Chondrocyte (in vitro differentiated cells): ENCODE data around the gene SPATA4. TPM values are rescaled to one million over a fixed set of nuclear protein-coding genes. Genes with fewer than 3 reads are reported as not detected.

Experiments used
- DNase-seq: peaks from one replicate; pipeline ENCODE4 v3.0.0; 2021; ENCODE audit warnings: mixed read lengths, low spot score
- H3K27ac Mint-ChIP-seq: one replicate; pipeline ENCODE4 v1.8.0; 2021; ENCODE audit warnings: mild to moderate bottlenecking, moderate library complexity, mixed read lengths; ENCODE audit not compliant: unreplicated experiment
- H3K27me3 Mint-ChIP-seq: 2 replicates; pipeline ENCODE4 v1.8.0; 2021; ENCODE audit warnings: low read depth, mixed read lengths
- H3K36me3 Mint-ChIP-seq: 2 replicates; pipeline ENCODE4 v1.8.0; 2021; ENCODE audit warnings: low read depth, mixed read lengths
- H3K4me1 Mint-ChIP-seq: 2 replicates; pipeline ENCODE4 v1.8.0; 2021; ENCODE audit warnings: low read depth, mild to moderate bottlenecking, mixed read lengths
- H3K4me3 Mint-ChIP-seq: one replicate; pipeline ENCODE4 v1.8.0; 2021; ENCODE audit warnings: mild to moderate bottlenecking, moderate library complexity, mixed read lengths; ENCODE audit not compliant: unreplicated experiment
- H3K9me3 Mint-ChIP-seq: 2 replicates; pipeline ENCODE4 v1.8.0; 2021; ENCODE audit warnings: low read depth, mixed read lengths
- long read RNA-seq: library from polyadenylated mRNA; stranded (forward); transcript quantifications from one replicate; pipeline ENCODE4 v2.0.0, GENCODE V29; 2021
- total RNA-seq: library from RNA; stranded (reverse); gene quantifications from 3 replicates; pipeline ENCODE4 v1.2.1, GENCODE V29; 2021
- TF ChIP-seq, protein P1 (sequence below): fragments of 200-600 bp; sonication (generic); IDR thresholded peaks from 2 replicates; pipeline ENCODE4 v1.5.0; 2021; ENCODE audit warnings: antibody characterized with exemption, mild to moderate bottlenecking, moderate library complexity

SPATA4 gene
- total RNA-seq: 0.49 TPM in 1 of 3 replicates, not detected in the others
- long read RNA-seq: 0 reads

DNA sequence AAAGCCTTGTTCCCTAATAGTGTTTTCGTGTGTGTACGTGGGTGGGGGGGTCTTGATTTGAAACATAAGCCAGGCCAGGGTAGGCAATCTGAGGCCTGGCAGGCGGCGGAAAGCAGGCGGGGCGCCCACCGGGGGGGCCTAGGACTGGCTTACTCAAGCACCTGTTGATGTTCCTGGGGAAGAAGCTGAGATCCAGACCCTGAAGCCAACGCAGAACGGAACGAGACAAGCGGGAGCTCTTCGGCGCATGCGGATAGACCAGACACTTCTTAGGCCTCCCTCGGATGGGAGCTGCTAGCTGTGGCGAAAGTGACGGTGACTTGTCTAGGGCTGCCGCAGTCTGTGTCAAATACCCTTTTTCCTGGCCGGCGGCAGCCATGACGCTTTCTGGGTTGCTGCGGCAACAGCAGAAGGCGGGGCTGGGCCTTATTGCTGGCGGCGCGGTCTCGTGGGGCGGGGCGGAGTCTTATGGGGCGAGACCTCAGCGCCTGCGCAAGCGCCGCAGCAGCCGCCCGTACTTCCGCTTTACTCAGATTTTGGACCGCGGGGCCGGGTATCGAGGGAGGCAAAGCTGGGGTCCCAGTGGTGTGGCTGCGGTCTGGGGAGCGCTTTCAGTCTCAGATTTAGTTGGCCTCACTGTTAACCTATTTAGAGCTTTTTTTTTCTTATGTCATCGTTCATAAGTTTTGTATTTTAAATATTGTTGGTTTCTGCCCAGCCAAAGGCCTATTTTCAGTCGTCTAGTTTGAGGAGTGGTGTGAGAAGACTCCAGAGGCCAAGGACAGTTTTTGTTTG is at the start of gene SPATA4:
Gene SPATA4 (minus strand): TSS at position 402 of the 795 bp plus-strand sequence. CDS start 23 bp downstream, at position 379.
- Mint-ChIP-seq H3K9me3 (peaks cover 3% of the 10 kb centered on the region), H3K27ac (peak within 1 kb of the TSS; percentile 98), H3K4me1 (peaks cover 12% of the 10 kb centered on the region), H3K4me3 (peak within 1 kb of the TSS; percentile 88), H3K27me3 (no peaks in the 10 kb centered on the region), H3K36me3 (no peaks in the 10 kb centered on the region)
- peak; percentile 98 for DNase-seq
- TF ChIP-seq, protein P1, sequence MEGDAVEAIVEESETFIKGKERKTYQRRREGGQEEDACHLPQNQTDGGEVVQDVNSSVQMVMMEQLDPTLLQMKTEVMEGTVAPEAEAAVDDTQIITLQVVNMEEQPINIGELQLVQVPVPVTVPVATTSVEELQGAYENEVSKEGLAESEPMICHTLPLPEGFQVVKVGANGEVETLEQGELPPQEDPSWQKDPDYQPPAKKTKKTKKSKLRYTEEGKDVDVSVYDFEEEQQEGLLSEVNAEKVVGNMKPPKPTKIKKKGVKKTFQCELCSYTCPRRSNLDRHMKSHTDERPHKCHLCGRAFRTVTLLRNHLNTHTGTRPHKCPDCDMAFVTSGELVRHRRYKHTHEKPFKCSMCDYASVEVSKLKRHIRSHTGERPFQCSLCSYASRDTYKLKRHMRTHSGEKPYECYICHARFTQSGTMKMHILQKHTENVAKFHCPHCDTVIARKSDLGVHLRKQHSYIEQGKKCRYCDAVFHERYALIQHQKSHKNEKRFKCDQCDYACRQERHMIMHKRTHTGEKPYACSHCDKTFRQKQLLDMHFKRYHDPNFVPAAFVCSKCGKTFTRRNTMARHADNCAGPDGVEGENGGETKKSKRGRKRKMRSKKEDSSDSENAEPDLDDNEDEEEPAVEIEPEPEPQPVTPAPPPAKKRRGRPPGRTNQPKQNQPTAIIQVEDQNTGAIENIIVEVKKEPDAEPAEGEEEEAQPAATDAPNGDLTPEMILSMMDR: no peak

DNA sequence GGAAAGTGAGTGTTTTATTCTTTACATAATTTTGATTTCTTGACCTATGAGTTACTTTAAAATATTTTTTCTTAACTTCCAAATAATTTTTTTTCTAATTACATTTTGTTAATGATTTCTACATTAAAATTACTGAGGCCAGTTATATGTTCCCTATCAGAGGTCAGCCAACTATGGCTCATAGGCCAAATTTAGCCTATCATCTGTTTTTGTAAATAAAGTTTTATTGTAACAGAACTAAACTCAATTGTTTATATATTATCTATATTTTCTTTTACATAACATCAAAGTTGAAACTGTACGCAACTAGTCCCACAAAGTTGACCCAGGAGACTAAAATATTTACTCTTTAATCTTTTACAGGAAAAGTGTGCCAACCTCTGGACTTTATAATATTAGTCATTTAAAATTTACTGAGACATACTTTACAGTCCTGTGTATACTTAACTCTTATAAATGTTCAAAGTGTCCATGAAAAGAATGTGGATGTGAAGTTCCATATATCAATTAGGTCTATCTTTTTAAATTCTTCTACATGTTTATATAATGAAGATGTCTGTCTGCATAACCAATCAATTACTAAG is 47.5 kb upstream of the SPATA4 start:
- peaks cover 12% of the 10 kb centered on the region for H3K4me1 Mint-ChIP-seq
- H3K27me3 Mint-ChIP-seq: no peaks in the 10 kb centered on the region
- TF ChIP-seq, protein P1: no peak
- no peaks in the 10 kb centered on the region for H3K36me3 Mint-ChIP-seq
- no peak overlapping the region for H3K27ac Mint-ChIP-seq
- DNase-seq: no peak
- H3K4me3 Mint-ChIP-seq: no peak overlapping the region
- no peaks in the 10 kb centered on the region for H3K9me3 Mint-ChIP-seq

DNA sequence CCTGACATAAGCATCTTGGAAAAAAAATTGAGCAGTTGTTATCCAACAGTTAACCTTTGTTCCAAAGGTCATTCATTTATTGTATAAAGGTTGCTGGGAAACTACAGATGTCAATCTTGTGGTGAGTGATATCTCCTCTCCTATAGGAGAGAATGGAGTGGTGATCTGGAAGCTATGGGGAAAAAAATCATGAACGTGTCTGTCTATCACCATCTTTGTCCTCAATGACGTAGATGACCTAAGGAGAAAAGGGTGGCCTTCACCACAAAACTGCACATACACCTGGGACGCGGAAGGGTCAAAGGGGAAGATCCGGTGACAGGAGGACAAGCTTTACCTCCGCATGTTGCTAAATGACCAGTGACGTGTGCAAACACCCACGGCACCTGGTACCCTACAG is 46.3 kb upstream of the SPATA4 start:
- Mint-ChIP-seq H3K4me1 (peaks cover 23% of the 10 kb centered on the region), H3K9me3 (no peaks in the 10 kb centered on the region), H3K4me3 (no peak overlapping the region), H3K27me3 (no peaks in the 10 kb centered on the region), H3K27ac (no peak overlapping the region), H3K36me3 (no peaks in the 10 kb centered on the region)
- no peak for DNase-seq
- TF ChIP-seq, protein P1: no peak

DNA sequence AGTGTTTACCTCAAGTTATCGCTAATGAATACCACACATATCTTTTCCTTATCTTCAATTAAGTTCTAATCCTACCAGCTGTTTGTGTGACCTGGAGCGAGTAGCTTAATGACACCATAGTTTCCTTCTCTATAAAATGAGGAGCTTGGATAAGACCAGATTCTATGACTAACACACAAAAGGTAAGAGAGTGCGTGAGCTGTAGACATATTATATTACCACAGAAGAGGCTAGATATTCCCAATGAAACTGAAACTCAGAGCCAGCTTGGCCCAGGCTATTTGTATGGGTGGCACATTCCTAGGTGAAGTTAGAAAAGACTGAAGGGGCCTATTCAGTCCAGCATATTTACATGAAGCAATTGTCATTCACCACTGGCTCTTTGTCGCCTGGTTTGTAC is 43.4 kb upstream of the SPATA4 start:
- Mint-ChIP-seq H3K36me3 (no peaks in the 10 kb centered on the region), H3K27me3 (no peaks in the 10 kb centered on the region), H3K4me1 (peaks cover 36% of the 10 kb centered on the region), H3K27ac (peak overlapping the region; percentile 77), H3K9me3 (no peaks in the 10 kb centered on the region), H3K4me3 (peak overlapping the region; percentile 8)
- no peak for DNase-seq
- TF ChIP-seq, protein P1: no peak

DNA sequence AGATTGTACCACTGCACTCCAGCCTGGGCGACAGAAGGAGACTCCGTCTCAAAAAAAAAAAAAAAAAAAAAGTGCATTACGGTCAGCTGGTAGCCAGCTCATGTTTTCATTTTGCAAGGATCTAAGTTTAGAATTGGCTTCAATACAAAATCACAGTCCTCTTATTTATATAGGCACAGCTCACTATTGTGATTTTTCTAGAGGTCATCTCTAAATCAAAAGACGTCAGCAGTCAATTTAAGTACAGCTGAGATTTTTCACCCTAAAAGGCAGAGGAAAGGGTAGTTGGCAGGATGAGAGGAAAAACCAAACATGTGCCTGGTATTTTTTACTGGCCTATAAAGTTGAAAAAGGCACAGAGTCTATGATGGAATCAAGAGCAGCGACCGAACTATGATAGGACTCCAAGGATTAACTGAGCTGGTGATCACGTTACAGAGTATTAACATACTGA is 42.8 kb upstream of the SPATA4 start:
- no peak for DNase-seq
- no peaks in the 10 kb centered on the region for H3K36me3 Mint-ChIP-seq
- H3K9me3 Mint-ChIP-seq: no peaks in the 10 kb centered on the region
- TF ChIP-seq, protein P1: no peak
- peaks cover 36% of the 10 kb centered on the region for H3K4me1 Mint-ChIP-seq
- H3K27ac Mint-ChIP-seq: peak overlapping the region; percentile 77
- no peak overlapping the region for H3K4me3 Mint-ChIP-seq
- H3K27me3 Mint-ChIP-seq: no peaks in the 10 kb centered on the region
